ENCODE results near the gene C4orf54.

Gene C4orf54

GRCh38 chr4:99625369-99625768 lies 32.3 kb downstream of the C4orf54 start:
- DNase-seq (ENCODE audit: low read depth in 2 of 2, low spot score in 1 of 2), result no peak

- DNase-seq (ENCODE audit: low read depth in 2 of 2, low spot score in 1 of 2), result no peak
Measured at GRCh38 chr4:99624141-99624719, 33.4 kb downstream of the C4orf54 start.

GRCh38 chr4:99622341-99622740 lies 35.3 kb downstream of the C4orf54 start:
- DNase-seq (ENCODE audit: low read depth in 2 of 2, low spot score in 1 of 2), result no peak

- DNase-seq (ENCODE audit: low read depth in 2 of 2, low spot score in 1 of 2), result no peak
Measured at GRCh38 chr4:99617374-99617773, 40.3 kb downstream of the C4orf54 start.

GRCh38 chr4:99615170-99615820 lies 42.3 kb downstream of the C4orf54 start:
- DNase-seq (ENCODE audit: low read depth in 2 of 2, low spot score in 1 of 2), result no peak

GRCh38 chr4:99614491-99614890 lies 43.1 kb downstream of the C4orf54 start:
- no peak for DNase-seq (ENCODE audit: low read depth in 2 of 2, low spot score in 1 of 2)

GRCh38 chr4:99612704-99613103 lies 44.9 kb downstream of the C4orf54 start:
- no peak for DNase-seq (ENCODE audit: low read depth in 2 of 2, low spot score in 1 of 2)

- DNase-seq (ENCODE audit: low read depth in 2 of 2, low spot score in 1 of 2), result no peak
Measured at GRCh38 chr4:99612281-99612680, 45.3 kb downstream of the C4orf54 start.

GRCh38 chr4:99610605-99611175 lies 46.9 kb downstream of the C4orf54 start:
- no peak for DNase-seq (ENCODE audit: low read depth in 2 of 2, low spot score in 1 of 2)

- DNase-seq (ENCODE audit: low read depth in 2 of 2, low spot score in 1 of 2), result no peak
Measured at GRCh38 chr4:99608417-99608816, 49.2 kb downstream of the C4orf54 start.

All from stimulated activated CD8-positive, alpha-beta memory T cell treated with anti-CD3 and anti-CD28 coated beads, Interleukin-4, amount 100 ng/mL, for 1 hour (primary cell).